Fibroblast of lung (primary cell): ENCODE results near the gene CHI3L1. TPM values are rescaled to one million over a fixed set of nuclear protein-coding genes. Genes with fewer than 3 reads are reported as not detected.

ENCODE experiments used
- DNase-seq, 2 donors: peaks; one replicate each; pipeline versions ENCODE4 v3.0.0 to v3.0.0-alpha.2; 2010; ENCODE audit warnings: low read depth in 2 of 2
- H2AFZ ChIP-seq: 2 replicates; pipeline ENCODE4 v1.5.1; 2012; ENCODE audit warnings: low read length, control low read depth, inconsistent platforms
- H3K27ac ChIP-seq: 2 replicates; pipeline ENCODE4 v1.5.1; 2011; ENCODE audit warnings: low read length, control low read depth; ENCODE audit not compliant: insufficient read depth
- H3K27me3 ChIP-seq: 2 replicates; pipeline ENCODE4 v1.5.1; 2011; ENCODE audit warnings: mild to moderate bottlenecking, low read length; ENCODE audit not compliant: control insufficient read depth, insufficient read depth
- H3K36me3 ChIP-seq: 2 replicates; pipeline ENCODE4 v1.5.1; 2011; ENCODE audit warnings: low read length; ENCODE audit not compliant: control insufficient read depth, insufficient read depth
- H3K4me1 ChIP-seq: 2 replicates; pipeline ENCODE4 v1.5.1; 2011; ENCODE audit warnings: low read length; ENCODE audit not compliant: control insufficient read depth, insufficient read depth; ENCODE audit errors: extremely low read depth
- H3K4me2 ChIP-seq: 2 replicates; pipeline ENCODE4 v1.5.1; 2011; ENCODE audit warnings: low read length, control low read depth; ENCODE audit not compliant: insufficient read depth; ENCODE audit errors: extremely low read depth
- H3K4me3 ChIP-seq, 4 experiments: fragments of 200-600 bp in 1 of 4; sonication (generic) in 1 of 4; replicated peaks in 1 of 4; 2 replicates each; pipeline ENCODE4 v1.5.1; 2011 to 2016; ENCODE audit warnings: low read length in 4 of 4, low read depth in 3 of 4, mild to moderate bottlenecking in 3 of 4, control low read depth in 2 of 4, inconsistent platforms in 1 of 4, mixed read lengths in 1 of 4; ENCODE audit not compliant: insufficient read depth in 1 of 4; ENCODE audit errors: control extremely low read depth in 1 of 4
- H3K79me2 ChIP-seq: 2 replicates; pipeline ENCODE4 v1.5.1; 2012; ENCODE audit warnings: mild to moderate bottlenecking, low read length, inconsistent platforms; ENCODE audit not compliant: control insufficient read depth, insufficient read depth
- H3K9ac ChIP-seq: 2 replicates; pipeline ENCODE4 v1.5.1; 2011; ENCODE audit warnings: mild to moderate bottlenecking, low read length, control low read depth; ENCODE audit not compliant: insufficient read depth
- H3K9me3 ChIP-seq: 2 replicates; pipeline ENCODE4 v1.5.1; 2012; ENCODE audit warnings: low read depth, low read length; ENCODE audit not compliant: control insufficient read depth, insufficient read depth
- H4K20me1 ChIP-seq: 2 replicates; pipeline ENCODE4 v1.5.1; 2011; ENCODE audit warnings: low read length; ENCODE audit not compliant: control insufficient read depth, insufficient read depth; ENCODE audit errors: extremely low read depth
- CTCF ChIP-seq, 2 donors: IDR thresholded peaks in 1 of 2; conservative IDR thresholded peaks in 1 of 2; 1 replicate in 1 of 2; 2 replicates in 1 of 2; pipeline ENCODE4 v1.5.1; 2011 to 2012; ENCODE audit warnings: low read length in 2 of 2, control low read depth in 1 of 2, inconsistent platforms in 1 of 2, low read depth in 1 of 2, mild to moderate bottlenecking in 1 of 2
- EZH2 ChIP-seq: IDR thresholded peaks from 2 replicates; pipeline ENCODE4 v1.5.1; 2012; ENCODE audit warnings: low read length, control low read depth, mild to moderate bottlenecking; ENCODE audit errors: missing control alignments
- polyA plus RNA-seq, 2 donors: library from polyadenylated mRNA; depleted of rRNA in 1 of 2; stranded (reverse) in 1 of 2; unstranded in 1 of 2; fragments of >200 nt; gene quantifications; 2 replicates each; pipeline ENCODE4 v1.2.1, GENCODE V29; 2011 to 2012; ENCODE audit warnings: missing spikeins in 1 of 2
- total RNA-seq: library from RNA; depleted of rRNA; stranded (reverse); fragments of >200 nt; gene quantifications from 2 replicates; pipeline ENCODE4 v1.2.1, GENCODE V29; 2014

The CHI3L1 gene
- total and polyA plus RNA-seq, 2 donors (not counting 1 experiment from before 2014, with no cell fraction given) = 3.0 to 42.8 TPM

GRCh38 chr1:203185585-203185984 is 919 bp downstream of the CHI3L1 start:
- no peak for TF ChIP-seq EZH2
- no peak overlapping the region for H2AFZ ChIP-seq
- H3K4me2 ChIP-seq = no peak overlapping the region
- H3K9me3 ChIP-seq = no peaks in the 10 kb centered on the region
- H3K4me3 ChIP-seq = no peak overlapping the region
- DNase-seq = no peak
- H4K20me1 ChIP-seq = no peaks in the 10 kb centered on the region
- H3K9ac ChIP-seq = no peak overlapping the region
- H3K36me3 ChIP-seq = no peaks in the 10 kb centered on the region
- no peaks in the 10 kb centered on the region for H3K4me1 ChIP-seq
- H3K27me3 ChIP-seq = no peaks in the 10 kb centered on the region
- no peaks in the 10 kb centered on the region for H3K79me2 ChIP-seq
- no peak overlapping the region for H3K27ac ChIP-seq

- Histone ChIP-seq H3K79me2 (no peaks in the 10 kb centered on the region), H3K4me1 (no peaks in the 10 kb centered on the region), H3K27me3 (no peaks in the 10 kb centered on the region), H3K27ac (no peak overlapping the region), H4K20me1 (no peaks in the 10 kb centered on the region), H3K9me3 (no peaks in the 10 kb centered on the region), H3K36me3 (no peaks in the 10 kb centered on the region), H3K4me2 (no peak overlapping the region), H3K4me3 (no peak overlapping the region), H3K9ac (no peak overlapping the region), H2AFZ (no peak overlapping the region)
- TF ChIP-seq CTCF (conservative IDR thresholded peaks at IDR 0.05 in 1 of 2, IDR thresholded peaks at IDR 0.05 in 1 of 2; ENCODE audit: low read depth in 1 of 2, low read length in 2 of 2) (no peak), EZH2 (no peak)
- DNase-seq = no peak
These were observed 1.4 kb downstream of the CHI3L1 start for GRCh38 chr1:203185061-203185461.

GRCh38 chr1:203184467-203184866 is 2.0 kb downstream of the CHI3L1 start:
- no peaks in the 10 kb centered on the region for H3K79me2 ChIP-seq
- H3K4me3 ChIP-seq = no peak overlapping the region
- H3K36me3 ChIP-seq = no peaks in the 10 kb centered on the region

More at GRCh38 chr1:203184467-203184866, 2.0 kb downstream of the CHI3L1 start:
- no peak for DNase-seq
- Histone ChIP-seq H3K4me2 (no peak overlapping the region), H3K27ac (no peak overlapping the region), H3K9me3 (no peaks in the 10 kb centered on the region), H3K9ac (no peak overlapping the region), H3K4me1 (no peaks in the 10 kb centered on the region), H4K20me1 (no peaks in the 10 kb centered on the region), H3K27me3 (no peaks in the 10 kb centered on the region), H2AFZ (no peak overlapping the region)
- TF ChIP-seq CTCF (conservative IDR thresholded peaks at IDR 0.05 in 1 of 2, IDR thresholded peaks at IDR 0.05 in 1 of 2; ENCODE audit: low read depth in 1 of 2, low read length in 2 of 2) = no peak
- TF ChIP-seq EZH2 = no peak
